ENCODE data around the gene MAPK8IP3. TPM values are rescaled to one million over a fixed set of nuclear protein-coding genes. Genes with fewer than 3 reads are reported as not detected.

MAPK8IP3 gene
- polyA plus RNA-seq, 3 donors, result 1.1 to 185 (median 2.1) TPM

GRCh38 chr16:1709356-1709755 lies 3.4 kb downstream of the MAPK8IP3 start:
- WGBS (ENCODE audit: insufficient coverage), result 87% methylated on average over 4 of the region's 15 CpGs

GRCh38 chr16:1710811-1711507 lies 5.0 kb downstream of the MAPK8IP3 start:
- Mint-ChIP-seq H3K27me3 (ENCODE audit: low read depth in 3 of 3) (no peaks in the 10 kb centered on the region), H3K9me3 (peaks cover 0 to 2% (median 0%) of the 10 kb centered on the region in 7 donors), H3K36me3 (peaks cover 16 to 57% of the 10 kb centered on the region in 2 donors), H3K4me1 (peaks cover 55% of the 10 kb centered on the region), H3K27ac (peak overlapping the region in 2 of 7 donors; percentile 15 to 54), H3K4me3 (no peak overlapping the region)
- peaks cover 29 to 34% of the 10 kb centered on the region in 2 donors for H3K4me1 ChIP-seq (ENCODE audit: control insufficient read depth in 1 of 2, insufficient read depth in 2 of 2, low read length in 2 of 2)
- no peak overlapping the region for H2AFZ ChIP-seq (ENCODE audit: insufficient read depth, low read depth, low read length, poor library complexity, severe bottlenecking)
- DNase-seq, result no peak
- TF ChIP-seq CTCF (IDR thresholded peaks at IDR 0.05), result no peak
- no peak overlapping the region for H3K4me2 ChIP-seq (replicated peaks; ENCODE audit: extremely low read depth, low read length, poor library complexity, severe bottlenecking)
- H3K9me3 ChIP-seq (replicated peaks in 1 of 2; ENCODE audit: control insufficient read depth in 1 of 2, insufficient read depth in 1 of 2, low read length in 2 of 2), result no peaks in the 10 kb centered on the region
- H4K20me1 ChIP-seq (ENCODE audit: insufficient read depth, low read length), result peaks cover 93% of the 10 kb centered on the region
- no peaks in the 10 kb centered on the region for H3K27me3 ChIP-seq (ENCODE audit: control insufficient read depth in 2 of 2, insufficient read depth in 2 of 2, low read length in 2 of 2)
- peak overlapping the region in 1 of 2 donors; percentile 31 for H3K27ac ChIP-seq (ENCODE audit: low read depth in 1 of 2, low read length in 2 of 2)
- no peak overlapping the region for H3K9ac ChIP-seq (ENCODE audit: insufficient read depth, low read length, poor library complexity, severe bottlenecking)
- 93% methylated on average over 10 of the region's 17 CpGs for WGBS (ENCODE audit: insufficient coverage)
- H3K36me3 ChIP-seq (replicated peaks in 1 of 2; ENCODE audit: control insufficient read depth in 1 of 2, insufficient read depth in 2 of 2, low read length in 2 of 2), result peaks cover 0 to 37% of the 10 kb centered on the region in 2 donors
- intact Hi-C loops (cut with micrococcal nuclease), result no loop called here
- H3K4me3 ChIP-seq (replicated peaks in 1 of 3; ENCODE audit: low read depth in 2 of 3, low read length in 3 of 3), result no peak overlapping the region
- peaks cover 97% of the 10 kb centered on the region for H3K79me2 ChIP-seq (ENCODE audit: insufficient read depth, low read length)

More at GRCh38 chr16:1709356-1709755, 3.4 kb downstream of the MAPK8IP3 start:
- Histone ChIP-seq H3K36me3 (replicated peaks in 1 of 2; ENCODE audit: control insufficient read depth in 1 of 2, insufficient read depth in 2 of 2, low read length in 2 of 2) (peaks cover 0 to 24% of the 10 kb centered on the region in 2 donors), H3K27me3 (ENCODE audit: control insufficient read depth in 2 of 2, insufficient read depth in 2 of 2, low read length in 2 of 2) (no peaks in the 10 kb centered on the region), H3K4me1 (ENCODE audit: control insufficient read depth in 1 of 2, insufficient read depth in 2 of 2, low read length in 2 of 2) (peaks cover 35 to 42% of the 10 kb centered on the region in 2 donors), H4K20me1 (ENCODE audit: insufficient read depth, low read length) (peaks cover 77% of the 10 kb centered on the region), H3K4me3 (replicated peaks in 1 of 3; ENCODE audit: low read depth in 2 of 3, low read length in 3 of 3) (no peak overlapping the region), H2AFZ (ENCODE audit: insufficient read depth, low read depth, low read length, poor library complexity, severe bottlenecking) (no peak overlapping the region), H3K4me2 (replicated peaks; ENCODE audit: extremely low read depth, low read length, poor library complexity, severe bottlenecking) (no peak overlapping the region), H3K9me3 (replicated peaks in 1 of 2; ENCODE audit: control insufficient read depth in 1 of 2, insufficient read depth in 1 of 2, low read length in 2 of 2) (no peaks in the 10 kb centered on the region), H3K79me2 (ENCODE audit: insufficient read depth, low read length) (peaks cover 81% of the 10 kb centered on the region), H3K9ac (ENCODE audit: insufficient read depth, low read length, poor library complexity, severe bottlenecking) (no peak overlapping the region), H3K27ac (ENCODE audit: low read depth in 1 of 2, low read length in 2 of 2) (no peak overlapping the region)
- no peak for TF ChIP-seq CTCF (IDR thresholded peaks at IDR 0.05)
- peaks cover 0 to 2% (median 0%) of the 10 kb centered on the region in 7 donors for H3K9me3 Mint-ChIP-seq
- H3K27ac Mint-ChIP-seq, result peak overlapping the region in 2 of 7 donors; percentile 26 to 70
- peaks cover 12 to 45% of the 10 kb centered on the region in 2 donors for H3K36me3 Mint-ChIP-seq
- peaks cover 63% of the 10 kb centered on the region for H3K4me1 Mint-ChIP-seq
- no peak for DNase-seq
- intact Hi-C loops (cut with micrococcal nuclease), result loop anchor here (10.0 kb wide), 4 partner anchors 65 to 285 kb away; partner anchors contain the start of genes CRAMP1 (in 1 of the 2), EME2 (in 1 of the 2), IFT140 (in 1 of the 2) and MRPS34 (in 1 of the 2)
- no peaks in the 10 kb centered on the region for H3K27me3 Mint-ChIP-seq (ENCODE audit: low read depth in 3 of 3)
- no peak overlapping the region for H3K4me3 Mint-ChIP-seq
